Panc1 (cell line): ENCODE results near the gene IWS1. TPM values are rescaled to one million over a fixed set of nuclear protein-coding genes. Genes with fewer than 3 reads are reported as not detected.

Experiments used
- ATAC-seq: fragments of 200-7000 bp; cut with Tn5 transposase; 2 replicates; pipeline ENCODE4 v1.9.1; 2020; ENCODE audit warnings: mild to moderate bottlenecking, moderate library complexity
- BruUV-seq: library from RNA; stranded (reverse); fragments of 400-500 nt; replicated peaks from 2 replicates; lab custom pipeline; 2021; lab: Mats Ljungman, UMichigan
- CTCF ChIA-PET: fragments of 300-600 bp; sonication (Branson Sonifier 250); formaldehyde crosslinking; loops from one replicate; lab custom pipeline; 2022; ENCODE audit warnings: antibody characterized with exemption; lab: Charles Lee
- POLR2A ChIA-PET: fragments of 300-600 bp; sonication (Branson Sonifier 250); formaldehyde crosslinking; loops from one replicate; lab custom pipeline; 2022; ENCODE audit warnings: antibody characterized with exemption; lab: Charles Lee
- DNase-seq: peaks from one replicate; pipeline ENCODE4 v3.0.0-alpha.2; 2010; ENCODE audit warnings: low read depth, low spot score
- H3K27ac ChIP-seq: 2 replicates; pipeline ENCODE4 v1.5.1; 2011; ENCODE audit warnings: mild to moderate bottlenecking, low read length, inconsistent platforms
- H3K27me3 ChIP-seq: fragments of 200-500 bp; sonication (Bioruptor generic); 2 replicates; pipeline ENCODE4 v1.6.0; 2014; ENCODE audit warnings: low read length, inconsistent platforms; ENCODE audit not compliant: control insufficient read depth, insufficient read depth
- H3K36me3 ChIP-seq: fragments of 200-500 bp; sonication (Bioruptor generic); 2 replicates; pipeline ENCODE4 v1.5.1; 2014; ENCODE audit warnings: inconsistent platforms, mild to moderate bottlenecking, low read length, moderate library complexity; ENCODE audit not compliant: control insufficient read depth, insufficient read depth
- H3K4me1 ChIP-seq: 2 replicates; pipeline ENCODE4 v1.5.1; 2011; ENCODE audit warnings: inconsistent platforms, mild to moderate bottlenecking, low read length, moderate library complexity; ENCODE audit not compliant: control insufficient read depth, insufficient read depth
- H3K4me3 ChIP-seq, 2 experiments: 2 replicates each; pipeline ENCODE4 v1.5.1; 2011 to 2012; ENCODE audit warnings: low read depth in 2 of 2, low read length in 2 of 2, mild to moderate bottlenecking in 2 of 2, inconsistent platforms in 1 of 2, moderate library complexity in 1 of 2
- H3K9me3 ChIP-seq: fragments of 200-500 bp; sonication (Bioruptor generic); 2 replicates; pipeline ENCODE4 v1.5.1; 2014; ENCODE audit warnings: low read depth, mild to moderate bottlenecking, inconsistent platforms, low read length, moderate library complexity; ENCODE audit not compliant: control insufficient read depth, insufficient read depth
- CTCF ChIP-seq: fragments of 450-650 bp; IDR thresholded peaks from 2 replicates; pipeline ENCODE4 v1.5.1; 2017; ENCODE audit warnings: mild to moderate bottlenecking
- POLR2AphosphoS5 ChIP-seq: IDR thresholded peaks from 2 replicates; pipeline ENCODE4 v1.6.1; 2012; ENCODE audit warnings: mild to moderate bottlenecking, low read depth, low read length, moderate library complexity
- REST ChIP-seq, 2 experiments: IDR thresholded peaks; 2 replicates each; pipeline ENCODE4 v1.6.1; 2011 to 2012; ENCODE audit warnings: low read depth in 2 of 2, control low read depth in 1 of 2, low read length in 1 of 2, mild to moderate bottlenecking in 1 of 2, moderate library complexity in 1 of 2; ENCODE audit not compliant: insufficient read depth in 1 of 2
- SIN3A ChIP-seq: IDR thresholded peaks from 2 replicates; pipeline ENCODE4 v1.6.1; 2012; ENCODE audit warnings: low read depth, mild to moderate bottlenecking, low read length, moderate library complexity, borderline replicate concordance; ENCODE audit not compliant: insufficient read depth
- TCF7L2 ChIP-seq: IDR thresholded peaks from 2 replicates; pipeline ENCODE4 v1.6.1; 2011; ENCODE audit warnings: mild to moderate bottlenecking, low read depth, low read length, inconsistent platforms
- in situ Hi-C: cut with HindIII; loops from 2 replicates; pipeline ENCODE4 v1.10.0; 2016; ENCODE audit warnings: low sequenced_read_pairs, low pct_unique_long_range_greater_than_20kb
- intact Hi-C: fragments of 100-400 bp; cut with micrococcal nuclease; formaldehyde crosslinking; loops from one replicate; pipeline ENCODE4 v1.10.0; 2022; ENCODE audit not compliant: unreplicated experiment
- total RNA-seq: library from RNA; stranded (reverse); gene quantifications from one replicate; pipeline ENCODE4 v1.2.1, GENCODE V29; 2021; ENCODE audit not compliant: unreplicated experiment

Gene IWS1
- total RNA-seq, 1 experiment from 2014 or later, result 48.6 TPM

GRCh38 chr2:127449898-127450297 is 76.4 kb downstream of the IWS1 start:
- intact Hi-C loops, result no loop called here
- TF ChIP-seq TCF7L2, result no peak
- TF ChIP-seq POLR2AphosphoS5, result no peak
- TF ChIP-seq SIN3A, result no peak
- no peak for TF ChIP-seq REST (IDR thresholded peaks at IDR 0.05; ENCODE audit: insufficient read depth in 1 of 2, low read depth in 2 of 2, low read length in 1 of 2)
- TF ChIP-seq CTCF, result no peak
- BruUV-seq, result no TSS peak
- POLR2A ChIA-PET, result interaction anchor here (0.5 to 0.6 kb wide), 2 partner anchors 141 to 300 kb away, joined by 3 to 4 read pairs; no protein-coding TSS in a partner anchor
- CTCF ChIA-PET, result no interaction called here
- no peaks in the 10 kb centered on the region for H3K9me3 ChIP-seq
- in situ Hi-C loops, result no loop called here
- DNase-seq (no peak), ATAC-seq (no peak)
- H3K27me3 ChIP-seq, result no peaks in the 10 kb centered on the region
- no peaks in the 10 kb centered on the region for H3K4me1 ChIP-seq
- no peak overlapping the region for H3K27ac ChIP-seq
- H3K4me3 ChIP-seq, result no peak overlapping the region
- no peaks in the 10 kb centered on the region for H3K36me3 ChIP-seq

GRCh38 chr2:127449414-127449813 is 76.9 kb downstream of the IWS1 start:
- DNase-seq, result no peak
- ATAC-seq, result no peak
- in situ Hi-C loops (no loop called here), intact Hi-C loops (no loop called here)
- no peak for TF ChIP-seq CTCF
- TF ChIP-seq TCF7L2, result no peak
- TF ChIP-seq SIN3A, result no peak
- TF ChIP-seq REST (IDR thresholded peaks at IDR 0.05; ENCODE audit: insufficient read depth in 1 of 2, low read depth in 2 of 2, low read length in 1 of 2), result no peak
- TF ChIP-seq POLR2AphosphoS5, result no peak
- H3K4me1 ChIP-seq, result no peaks in the 10 kb centered on the region
- no peak overlapping the region for H3K4me3 ChIP-seq
- CTCF ChIA-PET, result no interaction called here
- no peak overlapping the region for H3K27ac ChIP-seq
- H3K36me3 ChIP-seq, result no peaks in the 10 kb centered on the region
- H3K9me3 ChIP-seq, result no peaks in the 10 kb centered on the region
- POLR2A ChIA-PET, result no interaction called here
- BruUV-seq, result no TSS peak
- no peaks in the 10 kb centered on the region for H3K27me3 ChIP-seq
